HEK293 (cell line): Measurements from ENCODE around the gene BMP6.

ENCODE experiments used
- YY1 ChIP-seq: fragments of 450-650 bp; formaldehyde crosslinking; IDR thresholded peaks from 2 replicates; pipeline ENCODE4 v1.5.1; 2018; ENCODE audit warnings: missing biosample characterization, missing genetic modification characterization
- ZBTB7A ChIP-seq: fragments of 450-650 bp; formaldehyde crosslinking; IDR thresholded peaks from 2 replicates; pipeline ENCODE4 v1.5.1; 2016; ENCODE audit warnings: low read depth, missing biosample characterization, missing genetic modification characterization
- ZNF121 ChIP-seq: fragments of 450-650 bp; formaldehyde crosslinking; IDR thresholded peaks from 2 replicates; pipeline ENCODE4 v1.5.1; 2016; ENCODE audit warnings: missing biosample characterization, missing genetic modification characterization
- ZNF138 ChIP-seq: fragments of 450-650 bp; formaldehyde crosslinking; IDR thresholded peaks from 2 replicates; pipeline ENCODE4 v1.5.1; 2016; ENCODE audit warnings: missing biosample characterization, missing genetic modification characterization, borderline replicate concordance
- ZNF416 ChIP-seq: fragments of 450-650 bp; formaldehyde crosslinking; IDR thresholded peaks from 2 replicates; pipeline ENCODE4 v1.5.1; 2016; ENCODE audit warnings: missing biosample characterization, missing genetic modification characterization
- ZNF426 ChIP-seq: fragments of 450-650 bp; formaldehyde crosslinking; IDR thresholded peaks from 2 replicates; pipeline ENCODE4 v1.5.1; 2017; ENCODE audit warnings: missing biosample characterization, missing genetic modification characterization, mild to moderate bottlenecking, inconsistent platforms, moderate library complexity
- ZNF501 ChIP-seq: fragments of 450-650 bp; formaldehyde crosslinking; IDR thresholded peaks from 2 replicates; pipeline ENCODE4 v1.5.1; 2016; ENCODE audit warnings: missing biosample characterization, missing genetic modification characterization
- ZNF558 ChIP-seq: fragments of 450-650 bp; formaldehyde crosslinking; IDR thresholded peaks from 2 replicates; pipeline ENCODE4 v1.5.1; 2016; ENCODE audit warnings: missing biosample characterization, missing genetic modification characterization
- TF ChIP-seq, protein P1 (sequence below): fragments of 450-650 bp; formaldehyde crosslinking; IDR thresholded peaks from 2 replicates; pipeline ENCODE4 v1.5.1; 2016; ENCODE audit warnings: missing biosample characterization, missing genetic modification characterization
- TF ChIP-seq, protein P2 (sequence below): fragments of 450-650 bp; formaldehyde crosslinking; IDR thresholded peaks from 2 replicates; pipeline ENCODE4 v1.5.1; 2017; ENCODE audit warnings: missing biosample characterization, missing genetic modification characterization
- TF ChIP-seq, protein P3 (sequence below): fragments of 450-650 bp; formaldehyde crosslinking; IDR thresholded peaks from 2 replicates; pipeline ENCODE4 v1.5.1; 2016; ENCODE audit warnings: missing biosample characterization, missing genetic modification characterization
- TF ChIP-seq, protein P4 (sequence below): fragments of 450-650 bp; formaldehyde crosslinking; IDR thresholded peaks from 2 replicates; pipeline ENCODE4 v1.5.1; 2016; ENCODE audit warnings: missing biosample characterization, missing genetic modification characterization

DNA sequence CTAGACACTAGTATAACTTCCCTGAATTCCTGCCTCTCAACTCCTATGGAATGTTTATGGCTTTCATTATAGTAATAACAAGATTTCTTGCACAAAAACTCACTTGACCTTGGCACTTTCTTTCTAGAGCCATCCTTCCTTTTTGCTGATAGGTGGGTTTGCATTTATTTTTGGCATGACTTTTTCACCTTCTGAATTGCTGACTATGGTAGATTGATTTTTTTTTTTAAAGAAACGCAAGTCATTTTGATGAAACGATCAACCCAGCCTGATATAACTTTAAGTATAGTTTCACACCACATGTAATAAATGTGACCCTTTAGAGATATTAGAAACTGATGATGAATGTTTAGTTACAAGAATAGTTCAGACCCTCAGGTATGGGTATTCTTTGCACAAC, 61.8 kb downstream of the BMP6 start:
- TF ChIP-seq, protein P1, sequence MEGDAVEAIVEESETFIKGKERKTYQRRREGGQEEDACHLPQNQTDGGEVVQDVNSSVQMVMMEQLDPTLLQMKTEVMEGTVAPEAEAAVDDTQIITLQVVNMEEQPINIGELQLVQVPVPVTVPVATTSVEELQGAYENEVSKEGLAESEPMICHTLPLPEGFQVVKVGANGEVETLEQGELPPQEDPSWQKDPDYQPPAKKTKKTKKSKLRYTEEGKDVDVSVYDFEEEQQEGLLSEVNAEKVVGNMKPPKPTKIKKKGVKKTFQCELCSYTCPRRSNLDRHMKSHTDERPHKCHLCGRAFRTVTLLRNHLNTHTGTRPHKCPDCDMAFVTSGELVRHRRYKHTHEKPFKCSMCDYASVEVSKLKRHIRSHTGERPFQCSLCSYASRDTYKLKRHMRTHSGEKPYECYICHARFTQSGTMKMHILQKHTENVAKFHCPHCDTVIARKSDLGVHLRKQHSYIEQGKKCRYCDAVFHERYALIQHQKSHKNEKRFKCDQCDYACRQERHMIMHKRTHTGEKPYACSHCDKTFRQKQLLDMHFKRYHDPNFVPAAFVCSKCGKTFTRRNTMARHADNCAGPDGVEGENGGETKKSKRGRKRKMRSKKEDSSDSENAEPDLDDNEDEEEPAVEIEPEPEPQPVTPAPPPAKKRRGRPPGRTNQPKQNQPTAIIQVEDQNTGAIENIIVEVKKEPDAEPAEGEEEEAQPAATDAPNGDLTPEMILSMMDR (tag by site-specific recombination): no peak
- TF ChIP-seq ZNF501 (tag by site-specific recombination): no peak
- TF ChIP-seq YY1 (tag by site-specific recombination): no peak
- no peak for TF ChIP-seq ZNF138 (tag by site-specific recombination)
- no peak for TF ChIP-seq ZNF416
- no peak for TF ChIP-seq ZBTB7A (tag by site-specific recombination)
- TF ChIP-seq ZNF558: no peak
- TF ChIP-seq, protein P2, sequence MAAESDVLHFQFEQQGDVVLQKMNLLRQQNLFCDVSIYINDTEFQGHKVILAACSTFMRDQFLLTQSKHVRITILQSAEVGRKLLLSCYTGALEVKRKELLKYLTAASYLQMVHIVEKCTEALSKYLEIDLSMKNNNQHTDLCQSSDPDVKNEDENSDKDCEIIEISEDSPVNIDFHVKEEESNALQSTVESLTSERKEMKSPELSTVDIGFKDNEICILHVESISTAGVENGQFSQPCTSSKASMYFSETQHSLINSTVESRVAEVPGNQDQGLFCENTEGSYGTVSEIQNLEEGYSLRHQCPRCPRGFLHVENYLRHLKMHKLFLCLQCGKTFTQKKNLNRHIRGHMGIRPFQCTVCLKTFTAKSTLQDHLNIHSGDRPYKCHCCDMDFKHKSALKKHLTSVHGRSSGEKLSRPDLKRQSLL: no peak
- TF ChIP-seq, protein P3, sequence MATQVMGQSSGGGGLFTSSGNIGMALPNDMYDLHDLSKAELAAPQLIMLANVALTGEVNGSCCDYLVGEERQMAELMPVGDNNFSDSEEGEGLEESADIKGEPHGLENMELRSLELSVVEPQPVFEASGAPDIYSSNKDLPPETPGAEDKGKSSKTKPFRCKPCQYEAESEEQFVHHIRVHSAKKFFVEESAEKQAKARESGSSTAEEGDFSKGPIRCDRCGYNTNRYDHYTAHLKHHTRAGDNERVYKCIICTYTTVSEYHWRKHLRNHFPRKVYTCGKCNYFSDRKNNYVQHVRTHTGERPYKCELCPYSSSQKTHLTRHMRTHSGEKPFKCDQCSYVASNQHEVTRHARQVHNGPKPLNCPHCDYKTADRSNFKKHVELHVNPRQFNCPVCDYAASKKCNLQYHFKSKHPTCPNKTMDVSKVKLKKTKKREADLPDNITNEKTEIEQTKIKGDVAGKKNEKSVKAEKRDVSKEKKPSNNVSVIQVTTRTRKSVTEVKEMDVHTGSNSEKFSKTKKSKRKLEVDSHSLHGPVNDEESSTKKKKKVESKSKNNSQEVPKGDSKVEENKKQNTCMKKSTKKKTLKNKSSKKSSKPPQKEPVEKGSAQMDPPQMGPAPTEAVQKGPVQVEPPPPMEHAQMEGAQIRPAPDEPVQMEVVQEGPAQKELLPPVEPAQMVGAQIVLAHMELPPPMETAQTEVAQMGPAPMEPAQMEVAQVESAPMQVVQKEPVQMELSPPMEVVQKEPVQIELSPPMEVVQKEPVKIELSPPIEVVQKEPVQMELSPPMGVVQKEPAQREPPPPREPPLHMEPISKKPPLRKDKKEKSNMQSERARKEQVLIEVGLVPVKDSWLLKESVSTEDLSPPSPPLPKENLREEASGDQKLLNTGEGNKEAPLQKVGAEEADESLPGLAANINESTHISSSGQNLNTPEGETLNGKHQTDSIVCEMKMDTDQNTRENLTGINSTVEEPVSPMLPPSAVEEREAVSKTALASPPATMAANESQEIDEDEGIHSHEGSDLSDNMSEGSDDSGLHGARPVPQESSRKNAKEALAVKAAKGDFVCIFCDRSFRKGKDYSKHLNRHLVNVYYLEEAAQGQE: no peak
- TF ChIP-seq, protein P4, sequence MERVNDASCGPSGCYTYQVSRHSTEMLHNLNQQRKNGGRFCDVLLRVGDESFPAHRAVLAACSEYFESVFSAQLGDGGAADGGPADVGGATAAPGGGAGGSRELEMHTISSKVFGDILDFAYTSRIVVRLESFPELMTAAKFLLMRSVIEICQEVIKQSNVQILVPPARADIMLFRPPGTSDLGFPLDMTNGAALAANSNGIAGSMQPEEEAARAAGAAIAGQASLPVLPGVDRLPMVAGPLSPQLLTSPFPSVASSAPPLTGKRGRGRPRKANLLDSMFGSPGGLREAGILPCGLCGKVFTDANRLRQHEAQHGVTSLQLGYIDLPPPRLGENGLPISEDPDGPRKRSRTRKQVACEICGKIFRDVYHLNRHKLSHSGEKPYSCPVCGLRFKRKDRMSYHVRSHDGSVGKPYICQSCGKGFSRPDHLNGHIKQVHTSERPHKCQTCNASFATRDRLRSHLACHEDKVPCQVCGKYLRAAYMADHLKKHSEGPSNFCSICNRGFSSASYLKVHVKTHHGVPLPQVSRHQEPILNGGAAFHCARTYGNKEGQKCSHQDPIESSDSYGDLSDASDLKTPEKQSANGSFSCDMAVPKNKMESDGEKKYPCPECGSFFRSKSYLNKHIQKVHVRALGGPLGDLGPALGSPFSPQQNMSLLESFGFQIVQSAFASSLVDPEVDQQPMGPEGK: no peak
- TF ChIP-seq ZNF426 (tag by site-specific recombination): no peak
- TF ChIP-seq ZNF121 (tag by site-specific recombination): no peak
